ENCODE data around the gene OR14A16.

The OR14A16 gene

DNA sequence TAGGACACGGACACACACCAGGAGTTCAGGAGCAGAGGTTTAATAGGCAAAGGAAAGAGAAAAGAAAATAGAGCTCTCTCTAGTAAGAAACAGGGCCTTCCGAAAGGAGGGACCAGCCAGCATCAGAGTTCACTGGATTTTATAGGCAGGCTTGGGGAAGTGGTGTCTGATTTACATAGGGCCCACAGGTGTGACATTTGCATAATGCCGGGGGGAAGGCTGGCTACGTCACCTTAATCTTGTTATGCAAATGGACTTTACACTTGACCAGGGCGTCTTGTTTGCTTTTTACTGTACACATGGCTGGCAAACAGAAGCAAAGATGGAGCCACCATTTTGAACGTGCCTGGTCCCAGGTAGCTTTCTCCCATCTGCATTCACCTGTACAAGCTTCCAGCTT is at the start of gene OR14A16:
TSS of gene OR14A16 (minus strand) at position 97 of the 400 bp plus-strand sequence. CDS start 8,390 bp downstream, outside the sequence.
- DNase-seq (ENCODE audit: low read depth in 3 of 3): no peak

DNA sequence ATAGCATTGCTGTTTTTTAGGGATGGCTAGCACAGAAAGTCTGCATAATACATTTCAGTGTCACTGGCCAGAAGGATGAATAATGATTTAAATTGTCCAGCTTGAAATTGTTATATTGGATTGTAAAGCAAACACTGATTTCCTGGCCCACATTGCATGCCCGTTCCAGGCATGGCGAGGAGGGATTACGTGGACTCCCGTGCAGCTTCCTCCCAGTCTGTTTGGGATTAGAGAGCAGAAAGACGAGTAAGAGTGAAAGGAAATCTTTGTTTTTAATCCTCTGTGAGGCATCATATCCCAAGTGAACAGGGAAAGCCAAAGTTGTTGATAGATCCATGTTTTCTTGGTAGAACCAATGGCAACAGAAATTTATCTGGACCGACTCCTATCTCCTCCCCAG is 41.5 kb upstream of the OR14A16 start:
- DNase-seq (ENCODE audit: low read depth in 3 of 3): no peak

DNA sequence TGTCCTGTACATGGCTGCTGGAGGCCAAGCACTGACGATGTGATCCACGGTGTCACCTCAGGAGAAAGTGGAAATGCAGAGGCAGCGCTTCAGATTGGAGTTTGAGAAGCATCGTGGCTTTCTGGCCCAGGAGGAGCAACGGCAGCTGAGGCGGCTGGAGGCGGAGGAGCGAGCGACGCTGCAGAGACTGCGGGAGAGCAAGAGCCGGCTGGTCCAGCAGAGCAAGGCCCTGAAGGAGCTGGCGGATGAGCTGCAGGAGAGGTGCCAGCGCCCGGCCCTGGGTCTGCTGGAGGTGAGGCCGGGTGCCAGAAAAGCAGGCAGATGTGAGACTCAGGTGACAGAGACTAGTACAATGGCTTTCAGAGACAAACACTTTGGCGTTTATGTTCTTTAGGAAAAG is 40.7 kb upstream of the OR14A16 start:
- DNase-seq (ENCODE audit: low read depth in 3 of 3): no peak

- no peak for DNase-seq (ENCODE audit: low read depth in 3 of 3)
These were observed 38.8 kb upstream of the OR14A16 start for GRCh38 chr1:247862756-247863155.

DNA sequence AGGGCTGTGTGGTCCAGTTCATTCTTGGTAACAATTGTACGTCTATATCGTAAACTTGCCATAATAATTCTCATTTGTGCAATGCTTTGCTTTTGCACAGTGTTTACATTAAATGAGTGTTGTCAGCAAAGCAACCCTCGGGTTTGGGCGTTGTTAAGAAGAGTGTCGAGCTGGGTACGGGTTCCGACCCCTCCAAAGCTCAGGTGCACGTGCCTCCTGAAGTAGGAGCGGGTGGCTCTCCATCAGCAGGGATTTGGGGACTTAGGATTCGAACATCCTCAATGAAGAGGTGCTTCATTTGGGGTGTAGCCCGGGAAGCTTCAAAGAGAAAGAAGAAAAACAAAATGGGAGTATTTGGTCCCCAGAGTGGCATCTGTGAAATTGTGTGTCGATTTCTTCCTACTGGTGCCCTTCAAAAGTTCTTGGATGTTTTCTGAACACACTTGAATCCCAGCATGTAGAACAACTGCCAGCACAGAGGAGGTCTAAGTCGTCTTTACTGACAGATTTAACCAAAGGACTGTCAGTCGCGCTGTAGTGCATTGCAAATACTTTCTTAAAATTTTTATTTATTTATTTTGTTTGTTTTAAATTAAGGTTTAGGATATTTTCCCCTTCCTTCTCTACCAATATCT is 34.2 kb upstream of the OR14A16 start:
- no peak for DNase-seq (ENCODE audit: low read depth in 3 of 3)

- peak in 1 of 3 experiments; percentile 1 for DNase-seq (ENCODE audit: low read depth in 3 of 3)
These were observed 33.4 kb upstream of the OR14A16 start, which contains the start of gene TRIM58 for GRCh38 chr1:247857069-247857984. Gene TRIM58, plus strand, starts transcription at chr1:247857187. Its CDS starts 60 bp downstream, at chr1:247857247.

GRCh38 chr1:247855911-247856310 is 32.0 kb upstream of the OR14A16 start:
- DNase-seq (ENCODE audit: low read depth in 3 of 3): no peak

DNA sequence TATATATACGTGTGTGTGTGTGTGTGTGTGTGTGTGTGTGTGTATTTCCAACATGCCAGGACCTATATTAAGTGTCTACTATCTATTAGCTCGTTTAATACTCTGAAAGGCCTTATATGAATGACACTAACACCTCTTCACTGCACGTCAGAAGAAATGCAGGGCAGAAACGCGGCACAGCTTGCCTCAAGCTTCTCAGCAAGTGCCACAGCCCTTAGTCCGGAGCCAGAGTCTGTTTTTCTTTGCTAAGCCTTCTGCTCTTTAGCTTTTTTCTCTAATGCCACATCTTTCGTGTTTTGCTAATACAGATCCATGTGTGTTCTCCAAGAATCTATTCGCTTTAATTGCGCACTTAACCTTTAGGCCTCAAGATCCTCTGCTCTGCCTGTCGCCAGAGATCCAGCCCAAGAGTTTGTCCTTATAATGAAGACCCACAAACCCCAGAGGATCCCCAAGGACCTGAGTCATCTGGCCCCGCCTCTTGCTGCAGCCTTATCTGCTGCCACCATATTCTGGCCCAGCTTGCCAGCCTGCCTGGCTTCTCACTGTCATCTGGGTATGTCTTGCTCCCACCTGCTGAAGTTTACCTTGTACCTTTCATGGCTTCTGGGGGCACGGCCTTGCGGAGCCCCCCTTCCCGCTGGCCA is 31.1 kb upstream of the OR14A16 start:
- DNase-seq (ENCODE audit: low read depth in 3 of 3): no peak

- no peak for DNase-seq (ENCODE audit: low read depth in 3 of 3)
These were observed 25.7 kb upstream of the OR14A16 start for GRCh38 chr1:247849616-247850015.

GRCh38 chr1:247848346-247848745 is 24.4 kb upstream of the OR14A16 start:
- DNase-seq (ENCODE audit: low read depth in 3 of 3): no peak

GRCh38 chr1:247845693-247846017 is 21.7 kb upstream of the OR14A16 start:
- DNase-seq (ENCODE audit: low read depth in 3 of 3): no peak

DNA sequence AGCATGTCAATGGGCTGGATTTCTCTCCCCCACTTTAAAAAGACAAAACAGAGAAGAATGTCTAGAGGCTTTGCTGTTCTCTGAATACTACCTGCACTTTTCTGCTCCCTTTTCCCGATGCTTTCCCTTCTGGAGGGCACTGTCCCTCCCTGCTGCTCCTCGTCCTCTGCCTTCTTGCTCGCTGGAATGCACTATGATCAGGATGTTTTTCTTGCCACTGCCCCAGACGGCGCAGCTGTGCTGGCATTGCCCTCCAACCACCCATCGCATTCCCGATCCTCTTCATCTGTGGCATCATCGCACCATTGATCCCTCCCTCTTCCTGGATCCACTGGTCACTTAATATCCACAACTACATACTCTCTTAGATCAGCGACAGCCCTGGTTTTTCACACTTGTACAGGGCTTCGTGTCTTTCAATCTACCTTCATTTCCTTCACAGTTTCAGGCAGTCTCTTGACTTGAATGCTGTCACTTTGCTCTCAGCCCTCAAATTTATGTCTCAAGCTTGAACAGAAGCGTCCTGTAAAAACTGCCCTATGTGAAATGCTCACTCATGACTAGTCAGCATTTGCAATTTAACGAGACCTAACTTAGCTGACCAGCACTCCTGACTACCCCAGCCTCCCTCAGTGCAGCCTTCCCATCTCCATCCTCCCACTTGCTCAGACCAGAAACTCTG is 21.2 kb upstream of the OR14A16 start:
- DNase-seq (ENCODE audit: low read depth in 3 of 3): no peak

- no peak for DNase-seq (ENCODE audit: low read depth in 3 of 3)
These were observed 19.5 kb upstream of the OR14A16 start for GRCh38 chr1:247843411-247843810.

DNA sequence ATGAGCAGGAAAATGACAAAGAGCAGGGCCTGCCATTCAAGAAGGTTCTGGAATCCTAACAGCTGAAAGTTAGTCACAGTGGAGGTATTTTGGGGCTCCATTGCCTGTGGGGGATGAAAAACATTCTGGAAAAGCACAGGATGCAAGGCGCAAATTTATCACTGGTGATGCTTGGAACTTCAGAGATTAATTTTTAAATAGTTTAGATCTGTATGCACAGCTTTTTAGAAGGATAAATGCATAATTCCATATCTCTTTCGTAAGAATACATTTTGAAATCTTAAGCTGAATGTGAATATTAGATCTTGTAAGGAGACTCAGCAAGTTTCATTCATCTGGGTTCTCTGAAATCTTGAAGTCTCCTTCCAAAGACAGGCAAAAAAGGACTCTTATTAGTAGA is 17.9 kb upstream of the OR14A16 start, which contains the start of gene OR11L1:
TSS of gene OR11L1 (minus strand) at position 101 of the 400 bp plus-strand sequence. CDS start at position 101, 0 bp downstream.
- DNase-seq (ENCODE audit: low read depth in 3 of 3): no peak

- DNase-seq (ENCODE audit: low read depth in 3 of 3): no peak
These were observed 16.9 kb upstream of the OR14A16 start for GRCh38 chr1:247840818-247841217.

GRCh38 chr1:247833601-247834000 is 9.7 kb upstream of the OR14A16 start:
- no peak for DNase-seq (ENCODE audit: low read depth in 3 of 3)

DNA sequence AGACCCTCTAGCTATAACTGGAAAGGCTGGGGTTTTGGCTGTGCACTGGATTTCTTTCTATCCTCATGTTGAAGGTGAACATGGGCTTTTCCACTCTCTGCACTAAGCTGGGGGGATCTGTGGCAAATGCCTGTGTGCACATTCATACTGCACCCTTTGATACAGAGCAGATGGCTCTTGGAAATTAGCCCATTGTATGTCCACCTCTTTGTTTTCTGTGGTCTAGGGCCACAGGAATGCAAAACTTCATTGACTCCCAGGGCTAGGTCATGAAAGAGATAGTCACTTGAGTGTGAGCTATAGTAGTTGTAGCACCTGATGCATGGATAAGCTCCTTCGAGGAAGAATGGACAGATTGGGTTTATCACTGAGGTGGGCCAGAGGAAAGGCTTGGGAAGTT is 5.7 kb upstream of the OR14A16 start:
- no peak for DNase-seq (ENCODE audit: low read depth in 3 of 3)

DNA sequence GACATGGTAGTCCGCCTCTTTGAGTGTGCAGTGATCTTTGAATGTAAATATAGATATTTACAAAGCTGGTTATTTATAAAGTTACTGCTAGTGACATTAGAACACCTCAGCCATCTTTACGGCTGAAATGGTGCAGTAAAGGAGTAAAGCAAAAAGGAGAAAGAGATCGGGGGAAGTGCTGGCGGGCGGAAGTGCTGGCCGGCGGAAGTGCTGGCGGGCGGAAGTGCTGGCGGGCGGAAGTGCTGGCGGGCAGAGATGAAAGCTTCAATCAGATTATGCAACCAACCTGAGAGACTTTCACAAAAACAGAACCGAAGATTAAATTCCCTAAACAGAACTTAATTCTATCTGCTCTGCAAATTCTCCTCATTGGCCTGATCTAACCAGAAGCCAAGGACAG is 1.4 kb upstream of the OR14A16 start:
- DNase-seq (ENCODE audit: low read depth in 3 of 3): no peak

DNA sequence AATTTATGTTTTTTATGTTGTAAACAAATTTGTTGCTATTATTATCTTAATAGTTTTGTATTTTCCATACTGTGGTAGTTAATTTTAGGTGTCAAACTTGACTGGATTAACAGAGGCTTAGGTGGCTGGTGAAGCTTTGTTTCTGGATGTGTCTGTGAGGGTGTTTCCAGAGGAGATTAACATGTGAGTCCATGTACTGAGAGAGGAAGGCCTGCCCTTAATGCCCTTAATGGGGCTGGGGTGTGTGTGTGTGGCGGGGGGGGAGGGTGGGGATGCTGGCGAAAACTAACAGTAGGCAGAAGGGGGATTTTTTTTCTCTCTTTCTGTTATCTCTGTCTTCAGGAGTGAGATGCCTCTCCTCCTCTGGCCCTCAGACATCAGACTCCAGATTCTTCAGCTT is 1.9 kb downstream of the OR14A16 start:
- DNase-seq (ENCODE audit: low read depth in 3 of 3): no peak

DNA sequence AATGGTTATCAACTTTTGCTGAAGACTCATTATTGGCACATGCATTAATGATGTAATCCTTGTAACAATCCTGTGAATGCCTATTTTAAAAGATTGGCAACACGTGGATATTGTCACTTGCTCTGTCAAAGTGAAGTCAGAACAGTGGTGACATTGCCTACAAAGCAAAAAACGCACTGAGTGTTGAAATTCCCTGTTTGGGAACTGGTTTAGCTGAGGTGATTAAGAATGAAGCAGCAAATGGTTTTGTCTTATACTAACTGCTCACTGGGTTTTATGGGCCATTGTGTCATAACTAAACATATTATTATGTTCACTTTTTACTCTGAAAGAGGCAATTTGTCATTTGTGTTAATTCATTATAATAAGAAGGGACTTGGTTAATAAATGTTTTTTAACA is 11.3 kb downstream of the OR14A16 start:
- DNase-seq (ENCODE audit: low read depth in 3 of 3): no peak

GRCh38 chr1:247797518-247797917 is 26.4 kb downstream of the OR14A16 start:
- DNase-seq (ENCODE audit: low read depth in 3 of 3): no peak

GRCh38 chr1:247769603-247770002 is 54.3 kb downstream of the OR14A16 start:
- no peak for DNase-seq (ENCODE audit: low read depth in 3 of 3)
